Coronary artery (tissue), 2 donors: ENCODE measurements around the gene ABCA9.

Source experiments
- DNase-seq: peaks from one replicate; pipeline ENCODE4 v3.0.0-alpha.2; 2017; ENCODE audit warnings: low spot score
- H3K27ac ChIP-seq, 2 donors: fragments of 200-600 bp; sonication (generic); one replicate each; pipeline ENCODE4 v1.5.1; 2016 to 2019
- H3K4me3 ChIP-seq: fragments of 200-600 bp; sonication (generic); 2 replicates; pipeline ENCODE4 v1.5.1; 2016; ENCODE audit warnings: mild to moderate bottlenecking, moderate library complexity
- CTCF ChIP-seq: fragments of 200-600 bp; sonication (generic); IDR thresholded peaks from one replicate; pipeline ENCODE4 v1.5.1; 2019; ENCODE audit warnings: antibody characterized with exemption

Gene ABCA9

GRCh38 chr17:69060822-69061221 is at the start of gene ABCA9:
Gene ABCA9 (minus strand): TSS chr17:69060927. CDS start chr17:69051126, 9,801 bp downstream.
- Histone ChIP-seq H3K4me3 (peak within 1 kb of the TSS; percentile 26), H3K27ac (peak within 1 kb of the TSS; percentile 6 to 48)
- DNase-seq, result no peak
- no peak for TF ChIP-seq CTCF

- TF ChIP-seq CTCF, result no peak
- DNase-seq, result no peak
- H3K4me3 ChIP-seq, result no peak overlapping the region
- no peak overlapping the region for H3K27ac ChIP-seq
Observed at GRCh38 chr17:69105907-69106730, 45.4 kb upstream of the ABCA9 start.

GRCh38 chr17:69103557-69104233 is 43.0 kb upstream of the ABCA9 start:
- H3K27ac ChIP-seq, result no peak overlapping the region
- no peak for DNase-seq
- no peak overlapping the region for H3K4me3 ChIP-seq
- TF ChIP-seq CTCF, result no peak

- no peak overlapping the region for H3K27ac ChIP-seq
- TF ChIP-seq CTCF, result no peak
- H3K4me3 ChIP-seq, result no peak overlapping the region
- DNase-seq, result no peak
Observed at GRCh38 chr17:69098625-69099024, 37.9 kb upstream of the ABCA9 start.

GRCh38 chr17:69096541-69096940 is 35.8 kb upstream of the ABCA9 start:
- Histone ChIP-seq H3K27ac (no peak overlapping the region), H3K4me3 (no peak overlapping the region)
- TF ChIP-seq CTCF, result no peak
- DNase-seq, result no peak

- Histone ChIP-seq H3K27ac (no peak overlapping the region), H3K4me3 (no peak overlapping the region)
- TF ChIP-seq CTCF, result no peak
- no peak for DNase-seq
Observed at GRCh38 chr17:69093995-69094394, 33.3 kb upstream of the ABCA9 start.
